Right atrium auricular region (tissue), 2 donors: Measurements from ENCODE around the gene ALPG. TPM values are rescaled to one million over a fixed set of nuclear protein-coding genes. Genes with fewer than 3 reads are reported as not detected.

ENCODE experiments used
- DNase-seq: peaks from one replicate; pipeline ENCODE4 v3.0.0-alpha.2; 2019; ENCODE audit warnings: low spot score
- H3K27ac ChIP-seq, 2 donors: fragments of 200-600 bp; sonication (generic); 1 replicate in 1 of 2; 2 replicates in 1 of 2; pipeline ENCODE4 v1.5.1; 2016 to 2019
- H3K27me3 ChIP-seq, 2 donors: fragments of 200-600 bp; sonication (generic); one replicate each; pipeline versions ENCODE4 v1.5.1 to v1.6.0; 2017 to 2019
- H3K36me3 ChIP-seq: fragments of 200-600 bp; sonication (generic); one replicate; pipeline ENCODE4 v1.5.1; 2016
- H3K4me1 ChIP-seq, 2 donors: fragments of 200-600 bp; sonication (generic); one replicate each; pipeline versions ENCODE4 v1.5.1 to v1.6.0; 2017 to 2019
- H3K4me3 ChIP-seq, 2 donors: fragments of 200-600 bp; sonication (generic); 1 replicate in 1 of 2; 2 replicates in 1 of 2; pipeline ENCODE4 v1.5.1; 2017 to 2019; ENCODE audit warnings: mild to moderate bottlenecking in 1 of 2, moderate library complexity in 1 of 2
- H3K9me3 ChIP-seq, 2 donors: fragments of 200-600 bp; sonication (generic); one replicate each; pipeline ENCODE4 v1.5.1; 2019
- CTCF ChIP-seq, 2 donors: fragments of 200-600 bp; sonication (generic); IDR thresholded peaks; one replicate each; pipeline ENCODE4 v1.5.1; 2019; ENCODE audit warnings: antibody characterized with exemption in 2 of 2
- total RNA-seq, 2 donors: library from RNA; depleted of rRNA; stranded (reverse); fragments of >200 nt; gene quantifications; one replicate each; pipeline ENCODE4 v1.1.0, GENCODE V29; 2016

Gene ALPG
- total RNA-seq, 2 donors from 2014 or later, result not detected

GRCh38 chr2:232410238-232410900, 3.7 kb downstream of the ALPG start:
- DNase-seq, result no peak
- Histone ChIP-seq H3K36me3 (no peaks in the 10 kb centered on the region), H3K4me3 (no peak overlapping the region), H3K4me1 (no peaks in the 10 kb centered on the region), H3K27me3 (no peaks in the 10 kb centered on the region), H3K9me3 (no peaks in the 10 kb centered on the region), H3K27ac (no peak overlapping the region)
- TF ChIP-seq CTCF (IDR thresholded peaks at IDR 0.05), result no peak

- no peaks in the 10 kb centered on the region for H3K27me3 ChIP-seq
- no peak for DNase-seq
Measured at GRCh38 chr2:232411901-232412629, 5.4 kb downstream of the ALPG start.

GRCh38 chr2:232412986-232413385, 6.3 kb downstream of the ALPG start:
- TF ChIP-seq CTCF (IDR thresholded peaks at IDR 0.05), result no peak
- H3K9me3 ChIP-seq, result no peaks in the 10 kb centered on the region
- no peak overlapping the region for H3K4me3 ChIP-seq
- no peaks in the 10 kb centered on the region for H3K4me1 ChIP-seq
- no peak overlapping the region for H3K27ac ChIP-seq
- no peaks in the 10 kb centered on the region for H3K27me3 ChIP-seq
- H3K36me3 ChIP-seq, result no peaks in the 10 kb centered on the region
- no peak for DNase-seq

More at GRCh38 chr2:232411901-232412629, 5.4 kb downstream of the ALPG start:
- TF ChIP-seq CTCF (IDR thresholded peaks at IDR 0.05), result no peak
- no peaks in the 10 kb centered on the region for H3K9me3 ChIP-seq
- H3K4me3 ChIP-seq, result no peak overlapping the region
- no peaks in the 10 kb centered on the region for H3K4me1 ChIP-seq
- H3K36me3 ChIP-seq, result no peaks in the 10 kb centered on the region
- no peak overlapping the region for H3K27ac ChIP-seq

GRCh38 chr2:232415138-232415690, 8.6 kb downstream of the ALPG start:
- Histone ChIP-seq H3K27ac (no peak overlapping the region), H3K9me3 (no peaks in the 10 kb centered on the region), H3K27me3 (peaks cover 0 to 14% of the 10 kb centered on the region in 2 donors), H3K4me1 (peaks cover 0 to 19% of the 10 kb centered on the region in 2 donors), H3K36me3 (no peaks in the 10 kb centered on the region), H3K4me3 (no peak overlapping the region)
- no peak for TF ChIP-seq CTCF (IDR thresholded peaks at IDR 0.05)
- no peak for DNase-seq

- Histone ChIP-seq H3K36me3 (no peaks in the 10 kb centered on the region), H3K4me3 (no peak overlapping the region), H3K27me3 (peaks cover 0 to 22% of the 10 kb centered on the region in 2 donors), H3K9me3 (no peaks in the 10 kb centered on the region), H3K4me1 (peaks cover 0 to 26% of the 10 kb centered on the region in 2 donors), H3K27ac (no peak overlapping the region)
- TF ChIP-seq CTCF (IDR thresholded peaks at IDR 0.05), result no peak
- DNase-seq, result no peak
Measured at GRCh38 chr2:232415736-232416520, 9.3 kb downstream of the ALPG start.
